NCI-H524 treated with DMSO at 0.1 percent for 48 hours (cell line): Measurements from ENCODE around the gene SLC12A1.
"Not testable (repeated sequence)": the region's sequence is repeated elsewhere in the genome, so short reads cannot be mapped to it uniquely, and the experiment has no call there.

Experiments
- DNase-seq: peaks from one replicate; lab custom pipeline; 2025; lab: John Stamatoyannopoulos, UW

SLC12A1 gene

GRCh38 chr15:48309740-48310139 lies 103.6 kb downstream of the SLC12A1 start:
- no peak for DNase-seq

GRCh38 chr15:48313216-48313615 lies 107.1 kb downstream of the SLC12A1 start:
- no peak for DNase-seq

- no peak for DNase-seq
These were observed 108.9 kb downstream of the SLC12A1 start for GRCh38 chr15:48315041-48315440.

- no peak for DNase-seq
These were observed 111.1 kb downstream of the SLC12A1 start for GRCh38 chr15:48317221-48317620.

- no peak for DNase-seq
These were observed 112.0 kb downstream of the SLC12A1 start for GRCh38 chr15:48318131-48318530.

- DNase-seq: no peak
These were observed 117.2 kb downstream of the SLC12A1 start for GRCh38 chr15:48323294-48323693.

GRCh38 chr15:48324949-48325348 lies 118.8 kb downstream of the SLC12A1 start:
- no peak for DNase-seq

- no peak for DNase-seq
These were observed 119.3 kb downstream of the SLC12A1 start for GRCh38 chr15:48325400-48325799.

GRCh38 chr15:48326180-48326579 lies 120.1 kb downstream of the SLC12A1 start:
- DNase-seq: not testable (repeated sequence)

GRCh38 chr15:48330105-48330785 lies 124.1 kb downstream of the SLC12A1 start:
- no peak for DNase-seq

GRCh38 chr15:48330855-48331795 lies 125.0 kb downstream of the SLC12A1 start, which contains the start of gene DUT:
Gene DUT (plus strand): TSS chr15:48331429. CDS start chr15:48331516, 87 bp downstream.
- DNase-seq: peak; percentile 32

- DNase-seq: no peak
These were observed 125.9 kb downstream of the SLC12A1 start for GRCh38 chr15:48331796-48332641.

- DNase-seq: no peak
These were observed 126.5 kb downstream of the SLC12A1 start for GRCh38 chr15:48332642-48333034.

- no peak for DNase-seq
These were observed 127.4 kb downstream of the SLC12A1 start for GRCh38 chr15:48333540-48333939.

- no peak for DNase-seq
These were observed 128.2 kb downstream of the SLC12A1 start for GRCh38 chr15:48334260-48334659.

- no peak for DNase-seq
These were observed 130.8 kb downstream of the SLC12A1 start for GRCh38 chr15:48336940-48337339.

GRCh38 chr15:48337607-48338006 lies 131.5 kb downstream of the SLC12A1 start:
- DNase-seq: no peak

- no peak for DNase-seq
These were observed 134.0 kb downstream of the SLC12A1 start for GRCh38 chr15:48340111-48340510.

- DNase-seq: no peak
These were observed 137.8 kb downstream of the SLC12A1 start for GRCh38 chr15:48343865-48344264.

- DNase-seq: no peak
These were observed 139.4 kb downstream of the SLC12A1 start for GRCh38 chr15:48345516-48345915.

- peak; percentile 59 for DNase-seq
These were observed 146.5 kb downstream of the SLC12A1 start for GRCh38 chr15:48352474-48353072.
